Bronchial epithelial cell (primary cell): ENCODE results near the gene KRTAP5-8. TPM values are rescaled to one million over a fixed set of nuclear protein-coding genes. Genes with fewer than 3 reads are reported as not detected.

Source experiments
- DNase-seq: peaks from one replicate; pipeline ENCODE4 v3.0.0-alpha.2; 2010; ENCODE audit warnings: low read depth
- FAIRE-seq: peaks from 2 replicates; lab custom pipeline; 2011; peaks lifted over from hg19 to GRCh38; lab: Jason Lieb, UNC
- H3K27me3 ChIP-seq: 2 replicates; pipeline ENCODE4 v1.5.1; 2011; ENCODE audit warnings: low read length; ENCODE audit not compliant: control insufficient read depth, insufficient read depth
- H3K36me3 ChIP-seq: 2 replicates; pipeline ENCODE4 v1.5.1; 2011; ENCODE audit warnings: low read length; ENCODE audit not compliant: control insufficient read depth, insufficient read depth
- H3K4me3 ChIP-seq: 2 replicates; pipeline ENCODE4 v1.5.1; 2011; ENCODE audit warnings: mild to moderate bottlenecking, low read depth, low read length, control low read depth
- CTCF ChIP-seq: IDR thresholded peaks from 2 replicates; pipeline ENCODE4 v1.5.1; 2011; ENCODE audit warnings: mild to moderate bottlenecking, moderate library complexity, low read length, control low read depth, inconsistent platforms; ENCODE audit not compliant: insufficient read depth, severe bottlenecking
- total RNA-seq: library from RNA; depleted of rRNA; stranded (reverse); fragments of >200 nt; gene quantifications from 2 replicates; pipeline ENCODE4 v1.2.1, GENCODE V29; 2014

Gene KRTAP5-8
- total RNA-seq, 1 donor from 2014 or later = not detected

GRCh38 chr11:71502871-71503435 is 34.9 kb upstream of the KRTAP5-8 start:
- H3K36me3 ChIP-seq = peaks cover 14% of the 10 kb centered on the region
- H3K4me3 ChIP-seq = no peak overlapping the region
- TF ChIP-seq CTCF = no peak
- no peaks in the 10 kb centered on the region for H3K27me3 ChIP-seq
- DNase-seq = no peak
- FAIRE-seq = peak; percentile 68

- H3K36me3 ChIP-seq = peaks cover 8% of the 10 kb centered on the region
Observed at GRCh38 chr11:71504531-71504930, 33.3 kb upstream of the KRTAP5-8 start.

GRCh38 chr11:71505001-71505400 is 32.8 kb upstream of the KRTAP5-8 start:
- peaks cover 8% of the 10 kb centered on the region for H3K36me3 ChIP-seq
- FAIRE-seq (no peak), DNase-seq (no peak)
- H3K27me3 ChIP-seq = no peaks in the 10 kb centered on the region
- TF ChIP-seq CTCF = no peak
- no peak overlapping the region for H3K4me3 ChIP-seq

More at GRCh38 chr11:71504531-71504930, 33.3 kb upstream of the KRTAP5-8 start:
- Histone ChIP-seq H3K4me3 (no peak overlapping the region), H3K27me3 (no peaks in the 10 kb centered on the region)
- DNase-seq = no peak
- no peak for FAIRE-seq
- TF ChIP-seq CTCF = no peak

- peaks cover 6% of the 10 kb centered on the region for H3K36me3 ChIP-seq
- DNase-seq = no peak
- no peak overlapping the region for H3K4me3 ChIP-seq
- no peak for FAIRE-seq
- no peaks in the 10 kb centered on the region for H3K27me3 ChIP-seq
- TF ChIP-seq CTCF = no peak
Observed at GRCh38 chr11:71505781-71506180, 32.0 kb upstream of the KRTAP5-8 start.

- Histone ChIP-seq H3K27me3 (no peaks in the 10 kb centered on the region), H3K36me3 (no peaks in the 10 kb centered on the region), H3K4me3 (no peak overlapping the region)
- DNase-seq (no peak), FAIRE-seq (no peak)
- TF ChIP-seq CTCF = no peak
Observed at GRCh38 chr11:71507102-71507501, 30.7 kb upstream of the KRTAP5-8 start.
